Smooth muscle cell (in vitro differentiated cells): Measurements from ENCODE around the gene SMPDL3A. TPM values are rescaled to one million over a fixed set of nuclear protein-coding genes. Genes with fewer than 3 reads are reported as not detected.

Experiments
- DNase-seq: peaks from one replicate; lab custom pipeline; 2025; ENCODE audit not compliant: unreplicated experiment; lab: John Stamatoyannopoulos, UW
- H2AFZ ChIP-seq: fragments of 200-600 bp; sonication (generic); 2 replicates; pipeline ENCODE4 v1.6.0; 2016; ENCODE audit warnings: antibody characterized with exemption, low read depth, mild to moderate bottlenecking
- H3F3A ChIP-seq: fragments of 200-600 bp; sonication (generic); 2 replicates; pipeline ENCODE4 v1.6.0; 2017; ENCODE audit warnings: antibody characterized with exemption, low read depth
- H3K27ac ChIP-seq: fragments of 200-600 bp; sonication (generic); 2 replicates; pipeline ENCODE4 v1.5.1; 2016; ENCODE audit warnings: low read depth, mild to moderate bottlenecking
- H3K27me3 ChIP-seq: fragments of 200-600 bp; sonication (generic); 2 replicates; pipeline ENCODE4 v1.6.1; 2016; ENCODE audit warnings: low read depth, mild to moderate bottlenecking
- H3K36me3 ChIP-seq: fragments of 200-600 bp; sonication (generic); 2 replicates; pipeline ENCODE4 v1.5.1; 2016; ENCODE audit warnings: low read depth
- H3K4me1 ChIP-seq: fragments of 200-600 bp; sonication (generic); 2 replicates; pipeline ENCODE4 v1.5.1; 2016; ENCODE audit warnings: low read depth
- H3K4me2 ChIP-seq: fragments of 200-600 bp; sonication (generic); 2 replicates; pipeline ENCODE4 v1.6.0; 2016; ENCODE audit warnings: mild to moderate bottlenecking
- H3K4me3 ChIP-seq: fragments of 200-600 bp; sonication (generic); 2 replicates; pipeline ENCODE4 v1.5.1; 2016; ENCODE audit warnings: mild to moderate bottlenecking
- H3K79me2 ChIP-seq: fragments of 200-600 bp; sonication (generic); 2 replicates; pipeline ENCODE4 v1.6.0; 2016; ENCODE audit warnings: low read depth, mild to moderate bottlenecking
- H3K9ac ChIP-seq: fragments of 200-600 bp; sonication (generic); 2 replicates; pipeline ENCODE4 v1.6.0; 2016; ENCODE audit warnings: low read depth
- H3K9me3 ChIP-seq: fragments of 200-600 bp; sonication (generic); replicated peaks from 2 replicates; pipeline ENCODE4 v1.5.1; 2016; ENCODE audit warnings: low read depth
- H4K20me1 ChIP-seq: fragments of 200-600 bp; sonication (generic); 2 replicates; pipeline ENCODE4 v1.6.0; 2016; ENCODE audit warnings: low read depth
- CTCF ChIP-seq: fragments of 200-600 bp; sonication (generic); IDR thresholded peaks from 2 replicates; pipeline ENCODE4 v1.5.1; 2017; ENCODE audit warnings: borderline replicate concordance, mild to moderate bottlenecking, antibody characterized with exemption; ENCODE audit not compliant: insufficient read depth, poor library complexity, severe bottlenecking
- WGBS: methylation state at CpG from one replicate; pipeline ENCODE4 v1.1.7; 2016; ENCODE audit warnings: low lambda C conversion rate; 5-methylcytosine and 5-hydroxymethylcytosine counted together
- polyA plus RNA-seq: library from polyadenylated mRNA; unstranded; fragments of >200 nt; fragmentation: Nextera tagmentation; extraction: Ambion mirVana; gene quantifications from 2 replicates; pipeline ENCODE4 v1.2.1, GENCODE V29; 2016
- total RNA-seq: library from RNA; depleted of rRNA; stranded (reverse); fragments of >200 nt; gene quantifications from 2 replicates; pipeline ENCODE4 v1.2.3, GENCODE V29; 2014

The SMPDL3A gene
- total and polyA plus RNA-seq, 2 experiments from 2014 or later, result 2.3 to 14.5 TPM

DNA sequence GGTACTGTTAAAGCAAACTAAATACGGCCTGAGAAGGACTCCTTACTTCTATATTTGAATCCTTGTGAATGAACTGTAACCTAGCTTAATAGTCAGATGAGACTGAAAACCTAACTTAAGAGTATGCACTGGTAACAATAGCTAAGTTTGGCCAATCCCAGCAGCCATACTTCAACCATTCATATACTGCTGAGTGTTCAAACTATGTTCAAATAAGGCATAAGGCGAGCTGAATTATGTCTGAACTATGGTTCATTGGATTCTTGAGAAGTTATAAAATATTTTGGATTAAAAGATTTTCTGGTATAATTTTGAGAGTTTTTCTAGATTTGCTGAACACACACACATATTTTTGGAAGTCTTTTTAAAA is 2.2 kb downstream of the SMPDL3A start:
- Histone ChIP-seq H3K4me2 (peak overlapping the region; percentile 89), H3K4me1 (peaks cover 6% of the 10 kb centered on the region), H3K27me3 (no peaks in the 10 kb centered on the region), H3K27ac (peak overlapping the region; percentile 87), H3K36me3 (no peaks in the 10 kb centered on the region), H3K4me3 (peak overlapping the region; percentile 83), H4K20me1 (no peaks in the 10 kb centered on the region), H3F3A (peaks cover 20% of the 10 kb centered on the region), H2AFZ (no peak overlapping the region), H3K79me2 (no peaks in the 10 kb centered on the region), H3K9ac (no peak overlapping the region), H3K9me3 (no peaks in the 10 kb centered on the region)
- TF ChIP-seq CTCF, result no peak
- WGBS, result 94% methylated on average over 2 of the region's 2 CpGs
- no peak for DNase-seq

- no peaks in the 10 kb centered on the region for H3K27me3 ChIP-seq
- H3K4me1 ChIP-seq, result peaks cover 6% of the 10 kb centered on the region
- no peak for DNase-seq
- H3K27ac ChIP-seq, result peak overlapping the region; percentile 17
- H3K79me2 ChIP-seq, result no peaks in the 10 kb centered on the region
- no peak overlapping the region for H2AFZ ChIP-seq
- no peaks in the 10 kb centered on the region for H3K9me3 ChIP-seq
- H3K36me3 ChIP-seq, result no peaks in the 10 kb centered on the region
- peaks cover 24% of the 10 kb centered on the region for H3F3A ChIP-seq
- H4K20me1 ChIP-seq, result no peaks in the 10 kb centered on the region
- WGBS, result 61% methylated on average over 2 of the region's 2 CpGs
- no peak for TF ChIP-seq CTCF
- no peak overlapping the region for H3K9ac ChIP-seq
- H3K4me3 ChIP-seq, result peak overlapping the region; percentile 23
- H3K4me2 ChIP-seq, result no peak overlapping the region
Observed at GRCh38 chr6:122792766-122793165, 3.7 kb downstream of the SMPDL3A start.

- Histone ChIP-seq H3K9ac (no peak overlapping the region), H3K27ac (peak overlapping the region; percentile 73), H3K27me3 (no peaks in the 10 kb centered on the region), H3K4me1 (peaks cover 17% of the 10 kb centered on the region), H3K79me2 (no peaks in the 10 kb centered on the region), H4K20me1 (peaks cover 8% of the 10 kb centered on the region), H3F3A (peaks cover 29% of the 10 kb centered on the region), H3K4me2 (peak overlapping the region; percentile 52), H2AFZ (no peak overlapping the region), H3K4me3 (no peak overlapping the region), H3K9me3 (no peaks in the 10 kb centered on the region), H3K36me3 (no peaks in the 10 kb centered on the region)
- DNase-seq, result no peak
- no peak for TF ChIP-seq CTCF
- 90% methylated on average over 3 of the region's 3 CpGs for WGBS
Observed at GRCh38 chr6:122797537-122797936, 8.5 kb downstream of the SMPDL3A start.

- Histone ChIP-seq H3K79me2 (no peaks in the 10 kb centered on the region), H3K36me3 (no peaks in the 10 kb centered on the region), H3K4me2 (peak overlapping the region; percentile 52), H3K9ac (no peak overlapping the region), H3K4me1 (peaks cover 17% of the 10 kb centered on the region), H3K27me3 (no peaks in the 10 kb centered on the region), H3F3A (peaks cover 29% of the 10 kb centered on the region), H2AFZ (no peak overlapping the region), H3K27ac (peak overlapping the region; percentile 73), H3K4me3 (no peak overlapping the region), H3K9me3 (no peaks in the 10 kb centered on the region), H4K20me1 (peaks cover 8% of the 10 kb centered on the region)
- 28% methylated on average over 6 of the region's 6 CpGs for WGBS
- no peak for DNase-seq
- TF ChIP-seq CTCF, result no peak
Observed at GRCh38 chr6:122798099-122798641, 9.1 kb downstream of the SMPDL3A start.
